HepG2 (cell line): ENCODE results near the gene GNAL. TPM values are rescaled to one million over a fixed set of nuclear protein-coding genes. Genes with fewer than 3 reads are reported as not detected.
A peak's percentile ranks its signal among the peaks of the same experiment; 100 is the strongest.

Experiments
- FOXC1 ChIP-seq: sonication (generic); formaldehyde crosslinking; IDR thresholded peaks from 2 replicates; pipeline ENCODE4 v1.8.0; 2022; ENCODE audit warnings: mild to moderate bottlenecking, missing genetic modification reagents, borderline replicate concordance
- FOXK1 ChIP-seq: sonication (generic); formaldehyde crosslinking; IDR thresholded peaks from 2 replicates; pipeline ENCODE4 v1.4.0; 2020; ENCODE audit warnings: low read depth, missing genetic modification reagents, borderline replicate concordance
- HIVEP1 ChIP-seq: sonication (generic); formaldehyde crosslinking; IDR thresholded peaks from 2 replicates; pipeline ENCODE4 v1.4.0; 2020; ENCODE audit warnings: mild to moderate bottlenecking, missing genetic modification reagents
- IRX3 ChIP-seq: sonication (generic); formaldehyde crosslinking; IDR thresholded peaks from 2 replicates; pipeline ENCODE4 v1.8.1; 2023; ENCODE audit warnings: mild to moderate bottlenecking, low read depth, missing genetic modification reagents, borderline replicate concordance
- KDM5B ChIP-seq: sonication (generic); formaldehyde crosslinking; IDR thresholded peaks from 2 replicates; pipeline ENCODE4 v1.4.0; 2020; ENCODE audit warnings: missing genetic modification reagents, mild to moderate bottlenecking, borderline replicate concordance
- KMT2B ChIP-seq: IDR thresholded peaks from 2 replicates; pipeline ENCODE4 v1.6.1; 2016; ENCODE audit warnings: missing genetic modification reagents, missing compliant biosample characterization
- ZBTB7A ChIP-seq: sonication (generic); formaldehyde crosslinking; IDR thresholded peaks from 2 replicates; pipeline ENCODE4 v1.8.0; 2022; ENCODE audit warnings: mild to moderate bottlenecking, missing genetic modification reagents
- ZNF337 ChIP-seq: sonication (generic); formaldehyde crosslinking; IDR thresholded peaks from 2 replicates; pipeline ENCODE4 v1.5.1; 2020; ENCODE audit warnings: missing genetic modification reagents, low read depth, mild to moderate bottlenecking, borderline replicate concordance
- ZNF33A ChIP-seq: sonication (generic); formaldehyde crosslinking; IDR thresholded peaks from 2 replicates; pipeline ENCODE4 v1.5.1; 2020; ENCODE audit warnings: missing genetic modification reagents, mild to moderate bottlenecking, moderate library complexity, borderline replicate concordance
- ZNF484 ChIP-seq: sonication (generic); formaldehyde crosslinking; IDR thresholded peaks from 2 replicates; pipeline ENCODE4 v1.5.1; 2020; ENCODE audit warnings: mild to moderate bottlenecking, low read depth, missing genetic modification reagents, borderline replicate concordance
- ZNF563 ChIP-seq: sonication (generic); formaldehyde crosslinking; IDR thresholded peaks from 2 replicates; pipeline ENCODE4 v1.8.0; 2022; ENCODE audit warnings: mild to moderate bottlenecking, moderate library complexity, missing genetic modification reagents
- ZNF605 ChIP-seq: sonication (generic); formaldehyde crosslinking; IDR thresholded peaks from 2 replicates; pipeline ENCODE4 v1.8.0; 2022; ENCODE audit warnings: mild to moderate bottlenecking, missing genetic modification reagents
- polyA plus RNA-seq, 8 experiments: library from polyadenylated mRNA; depleted of rRNA in 3 of 8; stranded (reverse) in 7 of 8; unstranded in 1 of 8; fragments of >200 nt; fragmentation: Illumina TruSeq in 4 of 8; extraction: Trizol in 4 of 8; gene quantifications; 2 replicates each; pipeline versions ENCODE4 v1.2.1 to v1.2.3, GENCODE V29; 2011 to 2016; ENCODE audit warnings: low read depth in 4 of 8, missing spikeins in 1 of 8, mixed read lengths in 1 of 8; ENCODE audit not compliant: insufficient read depth in 1 of 8
- total RNA-seq, 5 experiments: library from RNA; depleted of rRNA; stranded (reverse); fragments of >200 nt; fragmentation: Illumina TruSeq; extraction: Trizol; gene quantifications; 2 replicates each; pipeline ENCODE4 v1.2.3, GENCODE V29; 2016; ENCODE audit warnings: low read depth in 1 of 5
- TF ChIP-seq, protein P1 (sequence below): sonication (generic); formaldehyde crosslinking; IDR thresholded peaks from 2 replicates; pipeline ENCODE4 v1.5.1; 2020; ENCODE audit warnings: mild to moderate bottlenecking, missing genetic modification reagents, borderline replicate concordance
- TF ChIP-seq, protein P2 (sequence below): sonication (generic); formaldehyde crosslinking; IDR thresholded peaks from 2 replicates; pipeline ENCODE4 v1.5.1; 2020; ENCODE audit warnings: mild to moderate bottlenecking, missing genetic modification reagents, moderate library complexity
- TF ChIP-seq, protein P3 (sequence below): sonication (generic); formaldehyde crosslinking; IDR thresholded peaks from 2 replicates; pipeline ENCODE4 v1.5.0; 2020; ENCODE audit warnings: mild to moderate bottlenecking, missing genetic modification reagents

GNAL gene
- total and polyA plus RNA-seq, 2 of the 13 experiments (the other 11 are each of a cell fraction or from before 2014, with no cell fraction given), result 0.87 to 1.4 TPM

DNA sequence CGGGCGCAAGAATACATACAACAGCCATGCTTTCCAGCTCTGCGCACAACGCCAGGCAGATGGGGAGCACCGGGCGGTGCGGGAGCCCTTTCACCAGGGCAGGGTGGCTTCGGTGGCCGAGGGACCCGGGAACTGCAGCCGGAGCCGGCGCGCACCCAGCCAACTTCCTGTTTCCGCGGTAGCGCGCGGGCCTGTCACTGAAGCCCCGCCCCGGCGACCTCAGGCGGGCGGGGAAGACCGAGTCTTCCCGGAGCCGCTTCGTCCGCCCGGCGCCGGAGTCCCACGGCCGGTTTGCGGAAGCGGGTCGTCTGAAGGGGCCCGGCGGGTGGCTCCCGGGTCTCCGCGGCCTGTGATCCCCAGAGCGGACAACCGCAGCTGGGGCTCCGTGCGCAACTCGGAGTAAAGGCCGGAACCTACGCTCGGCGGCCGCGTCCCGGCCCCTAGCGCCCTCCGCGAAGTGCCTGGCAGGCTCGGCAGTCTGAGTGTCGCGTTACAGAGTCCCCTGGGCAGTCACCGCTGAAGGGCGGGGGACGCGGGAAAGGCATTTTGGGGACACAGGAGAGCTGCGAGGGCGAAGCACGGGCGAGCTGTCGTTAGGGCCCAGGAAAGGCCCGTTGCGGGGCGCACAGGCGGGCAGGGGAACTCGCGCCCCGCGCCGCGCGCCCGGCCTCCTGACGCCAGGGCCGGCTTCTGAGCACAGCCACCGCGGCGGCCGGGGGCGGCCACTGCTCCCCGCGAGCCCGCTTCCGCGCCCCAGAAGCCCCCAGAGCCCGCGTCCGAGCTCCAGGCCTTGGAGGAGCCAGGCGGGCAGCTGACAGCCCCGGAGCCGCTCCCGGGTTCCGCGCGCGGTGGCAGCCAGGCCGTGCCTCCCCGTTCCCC is 219.4 kb downstream of the GNAL start, which contains the start of gene MPPE1 (continued):
- TF ChIP-seq, protein P1, sequence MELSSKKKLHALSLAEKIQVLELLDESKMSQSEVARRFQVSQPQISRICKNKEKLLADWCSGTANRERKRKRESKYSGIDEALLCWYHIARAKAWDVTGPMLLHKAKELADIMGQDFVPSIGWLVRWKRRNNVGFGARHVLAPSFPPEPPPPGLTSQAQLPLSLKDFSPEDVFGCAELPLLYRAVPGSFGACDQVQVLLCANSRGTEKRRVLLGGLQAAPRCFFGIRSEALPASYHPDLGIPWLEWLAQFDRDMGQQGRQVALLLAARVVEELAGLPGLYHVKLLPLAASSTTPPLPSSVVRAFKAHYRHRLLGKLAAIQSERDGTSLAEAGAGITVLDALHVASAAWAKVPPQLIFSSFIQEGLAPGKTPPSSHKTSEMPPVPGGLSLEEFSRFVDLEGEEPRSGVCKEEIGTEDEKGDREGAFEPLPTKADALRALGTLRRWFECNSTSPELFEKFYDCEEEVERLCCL (CRISPR knock-in tag), result no peak
- TF ChIP-seq KMT2B (CRISPR knock-in tag) (peak; percentile 70), ZBTB7A (no peak), KDM5B (peak; percentile 81; the same call in 1 of the 2 replicates), FOXC1 (CRISPR knock-in tag) (peak; percentile 88), IRX3 (CRISPR knock-in tag) (peak; percentile 67; the same call in 1 of the 2 replicates), ZNF563 (CRISPR knock-in tag) (peak; percentile 81; the same call in 1 of the 2 replicates), ZNF33A (CRISPR knock-in tag) (0 out of 2 replicates have a peak, but pooled peaks have one; percentile 53), FOXK1 (CRISPR knock-in tag) (peak; percentile 32; the same call in 1 of the 2 replicates), ZNF337 (CRISPR knock-in tag) (0 out of 2 replicates have a peak, but pooled peaks have one; percentile 26), HIVEP1 (CRISPR knock-in tag) (peak; percentile 69), ZNF605 (CRISPR knock-in tag) (peak; percentile 59; the same call in 1 of the 2 replicates), ZNF484 (CRISPR knock-in tag) (0 out of 2 replicates have a peak, but pooled peaks have one; percentile 55)
- TF ChIP-seq, protein P2, sequence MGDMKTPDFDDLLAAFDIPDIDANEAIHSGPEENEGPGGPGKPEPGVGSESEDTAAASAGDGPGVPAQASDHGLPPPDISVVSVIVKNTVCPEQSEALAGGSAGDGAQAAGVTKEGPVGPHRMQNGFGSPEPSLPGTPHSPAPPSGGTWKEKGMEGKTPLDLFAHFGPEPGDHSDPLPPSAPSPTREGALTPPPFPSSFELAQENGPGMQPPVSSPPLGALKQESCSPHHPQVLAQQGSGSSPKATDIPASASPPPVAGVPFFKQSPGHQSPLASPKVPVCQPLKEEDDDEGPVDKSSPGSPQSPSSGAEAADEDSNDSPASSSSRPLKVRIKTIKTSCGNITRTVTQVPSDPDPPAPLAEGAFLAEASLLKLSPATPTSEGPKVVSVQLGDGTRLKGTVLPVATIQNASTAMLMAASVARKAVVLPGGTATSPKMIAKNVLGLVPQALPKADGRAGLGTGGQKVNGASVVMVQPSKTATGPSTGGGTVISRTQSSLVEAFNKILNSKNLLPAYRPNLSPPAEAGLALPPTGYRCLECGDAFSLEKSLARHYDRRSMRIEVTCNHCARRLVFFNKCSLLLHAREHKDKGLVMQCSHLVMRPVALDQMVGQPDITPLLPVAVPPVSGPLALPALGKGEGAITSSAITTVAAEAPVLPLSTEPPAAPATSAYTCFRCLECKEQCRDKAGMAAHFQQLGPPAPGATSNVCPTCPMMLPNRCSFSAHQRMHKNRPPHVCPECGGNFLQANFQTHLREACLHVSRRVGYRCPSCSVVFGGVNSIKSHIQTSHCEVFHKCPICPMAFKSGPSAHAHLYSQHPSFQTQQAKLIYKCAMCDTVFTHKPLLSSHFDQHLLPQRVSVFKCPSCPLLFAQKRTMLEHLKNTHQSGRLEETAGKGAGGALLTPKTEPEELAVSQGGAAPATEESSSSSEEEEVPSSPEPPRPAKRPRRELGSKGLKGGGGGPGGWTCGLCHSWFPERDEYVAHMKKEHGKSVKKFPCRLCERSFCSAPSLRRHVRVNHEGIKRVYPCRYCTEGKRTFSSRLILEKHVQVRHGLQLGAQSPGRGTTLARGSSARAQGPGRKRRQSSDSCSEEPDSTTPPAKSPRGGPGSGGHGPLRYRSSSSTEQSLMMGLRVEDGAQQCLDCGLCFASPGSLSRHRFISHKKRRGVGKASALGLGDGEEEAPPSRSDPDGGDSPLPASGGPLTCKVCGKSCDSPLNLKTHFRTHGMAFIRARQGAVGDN, result peak; percentile 85
- TF ChIP-seq, protein P3, sequence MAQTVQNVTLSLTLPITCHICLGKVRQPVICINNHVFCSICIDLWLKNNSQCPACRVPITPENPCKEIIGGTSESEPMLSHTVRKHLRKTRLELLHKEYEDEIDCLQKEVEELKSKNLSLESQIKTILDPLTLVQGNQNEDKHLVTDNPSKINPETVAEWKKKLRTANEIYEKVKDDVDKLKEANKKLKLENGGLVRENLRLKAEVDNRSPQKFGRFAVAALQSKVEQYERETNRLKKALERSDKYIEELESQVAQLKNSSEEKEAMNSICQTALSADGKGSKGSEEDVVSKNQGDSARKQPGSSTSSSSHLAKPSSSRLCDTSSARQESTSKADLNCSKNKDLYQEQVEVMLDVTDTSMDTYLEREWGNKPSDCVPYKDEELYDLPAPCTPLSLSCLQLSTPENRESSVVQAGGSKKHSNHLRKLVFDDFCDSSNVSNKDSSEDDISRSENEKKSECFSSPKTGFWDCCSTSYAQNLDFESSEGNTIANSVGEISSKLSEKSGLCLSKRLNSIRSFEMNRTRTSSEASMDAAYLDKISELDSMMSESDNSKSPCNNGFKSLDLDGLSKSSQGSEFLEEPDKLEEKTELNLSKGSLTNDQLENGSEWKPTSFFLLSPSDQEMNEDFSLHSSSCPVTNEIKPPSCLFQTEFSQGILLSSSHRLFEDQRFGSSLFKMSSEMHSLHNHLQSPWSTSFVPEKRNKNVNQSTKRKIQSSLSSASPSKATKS (CRISPR knock-in tag), result no peak
